ENCODE results near the gene ZP2. TPM values are rescaled to one million over a fixed set of nuclear protein-coding genes. Genes with fewer than 3 reads are reported as not detected.

ZP2 gene
- total RNA-seq, 1 donor, result not detected

- TF ChIP-seq, protein P1, sequence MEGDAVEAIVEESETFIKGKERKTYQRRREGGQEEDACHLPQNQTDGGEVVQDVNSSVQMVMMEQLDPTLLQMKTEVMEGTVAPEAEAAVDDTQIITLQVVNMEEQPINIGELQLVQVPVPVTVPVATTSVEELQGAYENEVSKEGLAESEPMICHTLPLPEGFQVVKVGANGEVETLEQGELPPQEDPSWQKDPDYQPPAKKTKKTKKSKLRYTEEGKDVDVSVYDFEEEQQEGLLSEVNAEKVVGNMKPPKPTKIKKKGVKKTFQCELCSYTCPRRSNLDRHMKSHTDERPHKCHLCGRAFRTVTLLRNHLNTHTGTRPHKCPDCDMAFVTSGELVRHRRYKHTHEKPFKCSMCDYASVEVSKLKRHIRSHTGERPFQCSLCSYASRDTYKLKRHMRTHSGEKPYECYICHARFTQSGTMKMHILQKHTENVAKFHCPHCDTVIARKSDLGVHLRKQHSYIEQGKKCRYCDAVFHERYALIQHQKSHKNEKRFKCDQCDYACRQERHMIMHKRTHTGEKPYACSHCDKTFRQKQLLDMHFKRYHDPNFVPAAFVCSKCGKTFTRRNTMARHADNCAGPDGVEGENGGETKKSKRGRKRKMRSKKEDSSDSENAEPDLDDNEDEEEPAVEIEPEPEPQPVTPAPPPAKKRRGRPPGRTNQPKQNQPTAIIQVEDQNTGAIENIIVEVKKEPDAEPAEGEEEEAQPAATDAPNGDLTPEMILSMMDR (IDR thresholded peaks at IDR 0.05; ENCODE audit: insufficient read depth, low read depth, low read length), result no peak
- no peak for DNase-seq (ENCODE audit: low read depth)
- H3K4me3 ChIP-seq (ENCODE audit: low read depth, low read length), result no peak within 1 kb of the TSS
These were observed 60.9 kb downstream of the ZP2 start, which contains the start of gene DNAH3 for GRCh38 chr16:21150375-21151001. Gene DNAH3, minus strand, starts transcription at chr16:21150846. Its CDS starts 527 bp downstream, at chr16:21150319.

Other genes with a start within 250 kb of the ZP2 start
- under 0.01 TPM in 2 replicates for gene DNAH3, start 60.7 kb downstream of the ZP2 start, total RNA-seq
- 41.9 and 47.9 TPM in 2 replicates for gene LDAF1, start 52.9 kb downstream of the ZP2 start, total RNA-seq
- gene ANKS4B, start 22.1 kb upstream of the ZP2 start, total RNA-seq, result not detected in 2 replicates
- 0.32 TPM in 1 of 2 replicates, not detected in the other for gene CRYM, start 66.7 kb upstream of the ZP2 start, total RNA-seq

Measured in fibroblast of villous mesenchyme (primary cell).